HCT116 (cell line): Measurements from ENCODE around the gene KDELR1. TPM values are rescaled to one million over a fixed set of nuclear protein-coding genes. Genes with fewer than 3 reads are reported as not detected.

ENCODE experiments used
- ATAC-seq: fragments of 200-7000 bp; cut with Tn5 transposase; 2 replicates; pipeline ENCODE4 v1.9.1; 2020; ENCODE audit warnings: mild to moderate bottlenecking, moderate library complexity
- BruUV-seq: library from RNA; stranded (reverse); fragments of 400-500 nt; replicated peaks from 2 replicates; lab custom pipeline; 2021; lab: Mats Ljungman, UMichigan
- CTCF ChIA-PET: fragments of 300-600 bp; sonication (Branson Sonifier 250); formaldehyde crosslinking; loops from one replicate; lab custom pipeline; 2021; ENCODE audit warnings: antibody characterized with exemption; lab: Charles Lee
- POLR2A ChIA-PET: fragments of 300-600, 350-600 bp; sonication (Branson Sonifier 250); formaldehyde crosslinking; loops from one replicate; lab custom pipeline; 2021; ENCODE audit warnings: antibody characterized with exemption; lab: Charles Lee
- RAD21 ChIA-PET, 2 experiments: fragments of 300-600 bp; sonication (Branson Sonifier 250); formaldehyde crosslinking; loops; one replicate each; lab custom pipeline; 2023; ENCODE audit warnings: low total read pairs in 2 of 2; ENCODE audit not compliant: uncharacterized antibody in 2 of 2, unreplicated experiment in 2 of 2, low non-redundant PET in 1 of 2; lab: Charles Lee
- DNase-seq: peaks from one replicate; pipeline ENCODE4 v3.0.0-alpha.2; 2010; ENCODE audit warnings: low read depth, low spot score
- H2AFZ ChIP-seq: fragments of 200-600 bp; shearing (Covaris generic), sonication (generic); 2 replicates; pipeline ENCODE4 v1.6.1; 2017; ENCODE audit warnings: low read depth, mixed run types, mixed read lengths, antibody characterized with exemption, low read length; ENCODE audit not compliant: poor library complexity, severe bottlenecking
- H3K27ac ChIP-seq: 2 replicates; pipeline ENCODE4 v1.5.1; 2012; ENCODE audit warnings: low read depth, low read length
- H3K27me3 ChIP-seq: fragments of 200-600 bp; sonication (generic); 2 replicates; pipeline ENCODE4 v1.6.1; 2016; ENCODE audit warnings: mixed run types, low read length, mixed read lengths; ENCODE audit not compliant: insufficient read depth
- H3K36me3 ChIP-seq, 2 experiments: fragments of 200-500 bp in 1 of 2; fragments of 200-600 bp in 1 of 2; sonication (Bioruptor generic) in 1 of 2; sonication (generic) in 1 of 2; 2 replicates each; pipeline versions ENCODE4 v1.5.1 to v1.6.1; 2014 to 2016; ENCODE audit warnings: low read length in 2 of 2, inconsistent platforms in 1 of 2, mixed read lengths in 1 of 2, mixed run types in 1 of 2; ENCODE audit not compliant: insufficient read depth in 2 of 2, control insufficient read depth in 1 of 2
- H3K4me1 ChIP-seq, 2 experiments: fragments of 200-600 bp in 1 of 2; sonication (generic) in 1 of 2; 2 replicates each; pipeline versions ENCODE4 v1.5.1 to v1.6.1; 2012 to 2017; ENCODE audit warnings: low read length in 2 of 2, inconsistent platforms in 1 of 2, mild to moderate bottlenecking in 1 of 2, mixed read lengths in 1 of 2, mixed run types in 1 of 2, moderate library complexity in 1 of 2; ENCODE audit not compliant: insufficient read depth in 2 of 2, control insufficient read depth in 1 of 2
- H3K4me2 ChIP-seq: fragments of 200-600 bp; sonication (generic); 2 replicates; pipeline ENCODE4 v1.6.1; 2017; ENCODE audit warnings: mixed run types, low read length, mixed read lengths
- H3K4me3 ChIP-seq, 2 experiments: fragments of 200-600 bp in 1 of 2; sonication (generic) in 1 of 2; replicated peaks in 1 of 2; 2 replicates each; pipeline ENCODE4 v1.5.1; 2011 to 2016; ENCODE audit warnings: low read length in 2 of 2, control low read depth in 1 of 2, low read depth in 1 of 2, mild to moderate bottlenecking in 1 of 2, mixed read lengths in 1 of 2, mixed run types in 1 of 2
- H3K79me2 ChIP-seq: fragments of 200-600 bp; sonication (generic); 2 replicates; pipeline ENCODE4 v1.6.1; 2017; ENCODE audit warnings: mild to moderate bottlenecking, mixed run types, low read length, moderate library complexity, mixed read lengths; ENCODE audit not compliant: insufficient read depth
- H3K9ac ChIP-seq: fragments of 200-600 bp; sonication (generic); 2 replicates; pipeline ENCODE4 v1.6.1; 2016; ENCODE audit warnings: low read length, mixed read lengths
- H3K9me2 ChIP-seq: fragments of 200-600 bp; sonication (generic), shearing (Covaris generic); 2 replicates; pipeline ENCODE4 v1.6.1; 2017; ENCODE audit warnings: mixed run types, mild to moderate bottlenecking, moderate library complexity; ENCODE audit not compliant: insufficient read depth
- H3K9me3 ChIP-seq, 2 experiments: fragments of 200-500 bp in 1 of 2; fragments of 200-600 bp in 1 of 2; sonication (Bioruptor generic) in 1 of 2; sonication (generic) in 1 of 2; 2 replicates each; pipeline ENCODE4 v1.6.1; 2014 to 2017; ENCODE audit warnings: low read length in 2 of 2, mixed read lengths in 2 of 2, inconsistent platforms in 1 of 2, low read depth in 1 of 2, mild to moderate bottlenecking in 1 of 2, mixed run types in 1 of 2, moderate library complexity in 1 of 2; ENCODE audit not compliant: control insufficient read depth in 1 of 2, insufficient read depth in 1 of 2
- H4K20me1 ChIP-seq: fragments of 200-600 bp; sonication (generic), shearing (Covaris generic); 2 replicates; pipeline ENCODE4 v1.6.1; 2017; ENCODE audit warnings: mixed run types, mild to moderate bottlenecking, moderate library complexity; ENCODE audit not compliant: insufficient read depth
- ATF3 ChIP-seq: IDR thresholded peaks from 2 replicates; pipeline ENCODE4 v1.6.1; 2012
- CBX3 ChIP-seq: IDR thresholded peaks from 2 replicates; pipeline ENCODE4 v1.6.1; 2012; ENCODE audit warnings: low read depth
- CEBPB ChIP-seq: IDR thresholded peaks from 2 replicates; pipeline ENCODE4 v1.6.1; 2012; ENCODE audit warnings: low read depth
- CTCF ChIP-seq, 3 experiments: fragments of 200-600 bp in 1 of 3; sonication (generic) in 1 of 3; IDR thresholded peaks in 2 of 3; conservative IDR thresholded peaks in 1 of 3; 2 replicates each; pipeline ENCODE4 v1.5.1; 2012 to 2017; ENCODE audit warnings: low read depth in 2 of 3, low read length in 2 of 3, antibody characterized with exemption in 1 of 3, borderline replicate concordance in 1 of 3, control low read depth in 1 of 3, mild to moderate bottlenecking in 1 of 3, mixed read lengths in 1 of 3, mixed run types in 1 of 3, moderate library complexity in 1 of 3; ENCODE audit not compliant: insufficient read depth in 1 of 3
- EGR1 ChIP-seq: IDR thresholded peaks from 2 replicates; pipeline ENCODE4 v1.6.1; 2012; ENCODE audit warnings: low read depth
- EZH2 ChIP-seq: fragments of 200-600 bp; sonication (generic); IDR thresholded peaks from 2 replicates; pipeline ENCODE4 v1.6.1; 2017; ENCODE audit warnings: antibody characterized with exemption, mixed run types
- EZH2phosphoT487 ChIP-seq: fragments of 200-600 bp; IDR thresholded peaks from 2 replicates; pipeline ENCODE4 v1.6.1; 2018; ENCODE audit warnings: antibody characterized with exemption, borderline replicate concordance
- FOSL1 ChIP-seq: IDR thresholded peaks from 2 replicates; pipeline ENCODE4 v1.6.1; 2012; ENCODE audit warnings: low read depth
- JUND ChIP-seq: IDR thresholded peaks from 2 replicates; pipeline ENCODE4 v1.6.1; 2012
- MAX ChIP-seq: IDR thresholded peaks from 2 replicates; pipeline ENCODE4 v1.6.1; 2012
- POLR2A ChIP-seq: IDR thresholded peaks from 2 replicates; pipeline ENCODE4 v1.7.0; 2011; ENCODE audit warnings: borderline replicate concordance; ENCODE audit not compliant: insufficient read depth, insufficient read length; ENCODE audit errors: extremely low read depth
- POLR2AphosphoS5 ChIP-seq: IDR thresholded peaks from 2 replicates; pipeline ENCODE4 v1.6.1; 2011; ENCODE audit warnings: mild to moderate bottlenecking, low read depth, low read length, moderate library complexity
- RAD21 ChIP-seq: IDR thresholded peaks from 2 replicates; pipeline ENCODE4 v1.6.1; 2012; ENCODE audit warnings: low read depth, mild to moderate bottlenecking
- REST ChIP-seq: IDR thresholded peaks from 2 replicates; pipeline ENCODE4 v1.6.1; 2012; ENCODE audit warnings: low read depth
- SP1 ChIP-seq: IDR thresholded peaks from 2 replicates; pipeline ENCODE4 v1.6.1; 2012; ENCODE audit warnings: low read depth
- SRF ChIP-seq: IDR thresholded peaks from 2 replicates; pipeline ENCODE4 v1.6.1; 2012; ENCODE audit warnings: low read depth
- ZFX ChIP-seq: fragments of 450-650 bp; IDR thresholded peaks from 2 replicates; pipeline ENCODE4 v1.6.1; 2017
- ZNF274 ChIP-seq: fragments of 200-500 bp; sonication (Bioruptor generic); IDR thresholded peaks from 2 replicates; pipeline ENCODE4 v1.6.1; 2014; ENCODE audit warnings: mild to moderate bottlenecking, low read depth, low read length, inconsistent platforms
- intact Hi-C: fragments of 100-400 bp; cut with micrococcal nuclease; formaldehyde crosslinking; loops from 2 replicates; pipeline ENCODE4 v1.10.0; 2022
- total RNA-seq: library from RNA; stranded (reverse); gene quantifications from one replicate; pipeline ENCODE4 v1.2.1, GENCODE V29; 2021; ENCODE audit not compliant: unreplicated experiment

KDELR1 gene
- total RNA-seq, 1 experiment from 2014 or later = 212 TPM

- TF ChIP-seq CTCF (IDR thresholded peaks at IDR 0.05 in 2 of 3, conservative IDR thresholded peaks at IDR 0.05 in 1 of 3; ENCODE audit: borderline replicate concordance in 1 of 3, insufficient read depth in 1 of 3, low read depth in 2 of 3, low read length in 2 of 3) (no peak), ZNF274 (no peak), MAX (no peak), CBX3 (no peak), RAD21 (no peak)
- TF ChIP-seq, all 23 proteins: peak for 0
Measured at GRCh38 chr19:48348045-48348444, 43.3 kb downstream of the KDELR1 start (continued).

- Histone ChIP-seq H3K9me3 (no peaks in the 10 kb centered on the region), H3K9me2 (no peaks in the 10 kb centered on the region), H3K4me1 (peaks cover 5 to 19% of the 10 kb centered on the region in 2 experiments), H3K4me3 (no peak overlapping the region), H3K9ac (no peak overlapping the region), H3K4me2 (no peak overlapping the region), H2AFZ (no peak overlapping the region), H4K20me1 (no peaks in the 10 kb centered on the region), H3K27me3 (no peaks in the 10 kb centered on the region), H3K79me2 (no peaks in the 10 kb centered on the region), H3K27ac (no peak overlapping the region), H3K36me3 (no peaks in the 10 kb centered on the region)
- no TSS peak for BruUV-seq
- intact Hi-C loops = no loop called here
- CTCF ChIA-PET = interaction anchor here (1.5 kb wide), 1 partner anchor 13 kb away, joined by 3 read pairs; no protein-coding TSS in a partner anchor
- ATAC-seq = no peak
- no peak for TF ChIP-seq SRF
- TF ChIP-seq RAD21 = no peak
- TF ChIP-seq REST = no peak
- no peak for TF ChIP-seq ATF3
- no peak for TF ChIP-seq POLR2A
- no peak for TF ChIP-seq FOSL1
- no peak for TF ChIP-seq SP1
- no peak for TF ChIP-seq ZFX
- no peak for TF ChIP-seq ZNF274
- no peak for TF ChIP-seq EZH2phosphoT487
- no peak for TF ChIP-seq JUND
- no peak for TF ChIP-seq CEBPB
- TF ChIP-seq MAX = no peak
- TF ChIP-seq EZH2 = no peak
- no peak for TF ChIP-seq POLR2AphosphoS5
- TF ChIP-seq EGR1 = no peak
- no peak for DNase-seq
- POLR2A ChIA-PET = no interaction called here
- RAD21 ChIA-PET = no interaction called here
Measured at GRCh38 chr19:48346191-48346590, 45.2 kb downstream of the KDELR1 start.
